KOPT-K1 (cell line): ENCODE results near the gene ADAM30.
A peak's percentile ranks its signal among the peaks of the same experiment; 100 is the strongest.
"Not testable (repeated sequence)": the region's sequence is repeated elsewhere in the genome, so short reads cannot be mapped to it uniquely, and the experiment has no call there.

Experiments
- H3K27ac ChIP-seq: fragments of 200-600 bp; sonication (generic); 2 replicates; pipeline ENCODE4 v1.5.1; 2016; ENCODE audit warnings: antibody characterized with exemption, mild to moderate bottlenecking, low read depth, low read length; ENCODE audit not compliant: poor library complexity, severe bottlenecking
- H3K36me3 ChIP-seq: fragments of 200-600 bp; sonication (generic); 2 replicates; pipeline ENCODE4 v1.5.1; 2017; ENCODE audit warnings: antibody characterized with exemption, mild to moderate bottlenecking, low read length, moderate library complexity; ENCODE audit not compliant: insufficient read depth
- H3K9me3 ChIP-seq: fragments of 200-600 bp; sonication (generic); 2 replicates; pipeline ENCODE4 v1.5.1; 2017; ENCODE audit warnings: antibody characterized with exemption, low read length, mild to moderate bottlenecking; ENCODE audit not compliant: insufficient read depth, poor library complexity, severe bottlenecking

ADAM30 gene

GRCh38 chr1:119871881-119872280 is 24.4 kb downstream of the ADAM30 start:
- Histone ChIP-seq H3K27ac (no peak overlapping the region), H3K9me3 (no peaks in the 10 kb centered on the region), H3K36me3 (no peaks in the 10 kb centered on the region)

GRCh38 chr1:119870917-119871596 is 25.3 kb downstream of the ADAM30 start:
- H3K36me3 ChIP-seq, result no peaks in the 10 kb centered on the region
- H3K27ac ChIP-seq, result peak overlapping the region; percentile 12
- H3K9me3 ChIP-seq, result no peaks in the 10 kb centered on the region

- Histone ChIP-seq H3K9me3 (no peaks in the 10 kb centered on the region), H3K36me3 (no peaks in the 10 kb centered on the region), H3K27ac (no peak overlapping the region)
These were observed 26.3 kb downstream of the ADAM30 start for GRCh38 chr1:119869995-119870394.

DNA sequence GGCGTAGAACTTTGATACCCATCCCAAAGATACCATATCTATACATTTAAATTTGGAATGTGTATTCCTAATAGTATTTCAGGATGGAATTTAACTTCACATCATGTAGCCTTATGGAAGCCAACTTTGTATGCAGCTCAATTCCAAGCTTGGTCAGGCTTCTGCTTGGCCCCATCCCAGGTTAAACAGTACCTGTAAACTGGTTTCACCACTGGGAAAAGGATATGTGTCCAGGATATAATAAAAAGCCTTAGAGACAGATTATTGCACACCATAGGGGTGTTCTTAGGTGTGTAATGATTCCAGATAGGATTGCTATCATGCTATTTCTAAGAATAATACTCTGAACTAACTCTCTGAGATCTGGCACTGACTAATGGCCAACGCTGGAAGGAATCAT is 28.1 kb downstream of the ADAM30 start:
- Histone ChIP-seq H3K27ac (no peak overlapping the region), H3K36me3 (no peaks in the 10 kb centered on the region), H3K9me3 (no peaks in the 10 kb centered on the region)

DNA sequence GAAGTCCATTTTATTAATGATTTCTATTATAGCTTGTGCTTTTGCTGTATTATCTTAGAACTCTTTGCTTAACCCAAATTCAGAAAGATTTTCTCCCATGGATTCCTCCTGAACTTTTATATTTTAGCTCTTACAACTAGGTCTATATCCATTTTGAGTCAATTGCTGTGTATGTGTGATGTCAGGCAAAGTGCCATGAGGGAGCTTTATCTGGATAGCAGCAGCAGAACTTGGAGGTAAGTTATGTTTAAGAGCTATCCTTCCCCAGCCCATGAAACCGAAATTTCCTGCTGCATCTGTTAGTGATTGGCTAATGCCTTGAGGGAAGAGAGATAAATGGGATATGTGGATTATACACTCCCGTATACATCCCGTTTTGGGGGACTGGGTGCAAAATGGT is 29.9 kb downstream of the ADAM30 start:
- H3K36me3 ChIP-seq, result no peaks in the 10 kb centered on the region
- H3K27ac ChIP-seq, result no peak overlapping the region
- no peaks in the 10 kb centered on the region for H3K9me3 ChIP-seq

DNA sequence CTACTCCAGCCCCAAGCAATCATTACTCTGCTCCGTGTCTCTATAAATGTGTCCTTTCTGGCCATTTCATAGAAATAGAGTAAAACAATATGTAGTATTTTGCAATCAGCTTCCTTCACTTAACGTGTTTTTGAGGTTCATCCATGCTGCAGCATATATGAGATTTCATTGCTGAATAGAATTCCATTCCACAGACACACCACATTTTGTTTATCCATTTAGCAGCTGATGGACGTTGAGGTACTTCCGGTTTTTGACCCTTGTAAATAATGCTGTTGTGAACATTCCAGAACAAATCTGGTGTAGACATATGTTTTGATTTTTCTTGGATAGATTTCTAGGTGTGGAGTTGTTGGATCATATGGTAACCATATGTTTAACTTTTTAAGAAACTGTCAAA is 30.7 kb downstream of the ADAM30 start:
- Histone ChIP-seq H3K27ac (no peak overlapping the region), H3K9me3 (no peaks in the 10 kb centered on the region), H3K36me3 (no peaks in the 10 kb centered on the region)

- Histone ChIP-seq H3K9me3 (no peaks in the 10 kb centered on the region), H3K27ac (no peak overlapping the region), H3K36me3 (no peaks in the 10 kb centered on the region)
These were observed 34.0 kb downstream of the ADAM30 start for GRCh38 chr1:119862276-119862675.

- no peaks in the 10 kb centered on the region for H3K36me3 ChIP-seq
- H3K9me3 ChIP-seq, result no peaks in the 10 kb centered on the region
- no peak overlapping the region for H3K27ac ChIP-seq
These were observed 34.8 kb downstream of the ADAM30 start for GRCh38 chr1:119861547-119861946.

GRCh38 chr1:119859647-119860046 is 36.7 kb downstream of the ADAM30 start:
- Histone ChIP-seq H3K9me3 (no peaks in the 10 kb centered on the region), H3K27ac (peak overlapping the region; percentile 36), H3K36me3 (no peaks in the 10 kb centered on the region)

GRCh38 chr1:119858556-119859214 is 37.6 kb downstream of the ADAM30 start:
- H3K9me3 ChIP-seq, result not testable (repeated sequence)
- H3K27ac ChIP-seq, result peak overlapping the region; percentile 36

DNA sequence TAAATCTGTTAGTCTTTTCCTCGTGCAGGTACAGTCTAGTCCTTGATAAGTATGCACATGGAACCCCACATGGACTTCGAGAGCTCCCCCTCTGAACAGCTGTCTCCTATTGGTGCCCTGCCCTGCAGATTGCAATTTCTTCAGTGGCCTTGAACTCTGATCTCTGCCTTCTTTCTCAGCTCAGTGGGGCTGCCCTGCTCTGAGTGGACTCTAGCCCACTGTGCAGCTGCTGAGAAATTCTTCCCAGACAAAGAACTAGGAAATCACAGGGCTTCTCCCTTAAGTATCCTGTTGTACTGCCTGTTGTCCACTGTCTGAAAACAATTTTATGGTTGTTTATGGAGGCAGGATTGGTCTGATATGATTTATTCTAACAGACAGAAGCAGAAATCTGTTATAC is 38.2 kb downstream of the ADAM30 start:
- Histone ChIP-seq H3K36me3 (no peaks in the 10 kb centered on the region), H3K9me3 (no peaks in the 10 kb centered on the region), H3K27ac (no peak overlapping the region)

More at GRCh38 chr1:119858556-119859214, 37.6 kb downstream of the ADAM30 start:
- H3K36me3 ChIP-seq, result not testable (repeated sequence)

GRCh38 chr1:119853155-119853554 is 43.2 kb downstream of the ADAM30 start:
- Histone ChIP-seq H3K36me3 (no peaks in the 10 kb centered on the region), H3K27ac (no peak overlapping the region), H3K9me3 (no peaks in the 10 kb centered on the region)

DNA sequence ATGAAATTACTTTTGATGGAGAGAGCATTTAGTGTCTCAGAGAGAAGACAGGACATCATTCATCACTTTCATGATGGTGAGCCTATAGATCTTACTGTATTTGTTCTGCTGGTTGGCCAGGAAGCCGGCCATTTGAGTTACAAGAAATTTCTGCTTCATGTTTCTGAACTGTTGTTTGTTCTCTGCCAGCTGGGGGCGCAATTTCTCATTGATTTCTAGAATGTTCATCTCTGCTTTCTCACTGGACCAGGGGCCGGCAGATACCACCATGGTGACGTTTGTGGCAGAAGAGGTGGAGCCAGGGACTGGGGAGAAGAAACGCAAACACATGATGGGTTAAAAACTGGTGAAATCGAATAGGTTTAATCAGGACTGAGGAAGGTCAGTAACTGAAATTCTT is 52.1 kb downstream of the ADAM30 start:
- H3K9me3 ChIP-seq, H3K27ac ChIP-seq, H3K36me3 ChIP-seq: not testable (repeated sequence)
